ENCODE measurements around the gene UGT2B7. TPM values are rescaled to one million over a fixed set of nuclear protein-coding genes. Genes with fewer than 3 reads are reported as not detected.
A peak's percentile ranks its signal among the peaks of the same experiment; 100 is the strongest.

Gene UGT2B7
- total and polyA plus RNA-seq, 2 of the 13 experiments (the other 11 are each of a cell fraction or from before 2014, with no cell fraction given), result 26.8 to 41.8 TPM

GRCh38 chr4:69096111-69096656, at the start of gene UGT2B7 (continued):
- TF ChIP-seq ZBED4 (CRISPR knock-in tag; IDR thresholded peaks at IDR 0.05; ENCODE audit: borderline replicate concordance) (0 out of 2 replicates have a peak, but pooled peaks have one; percentile 21), KDM6A (CRISPR knock-in tag; IDR thresholded peaks at IDR 0.05; ENCODE audit: low read depth) (peak; percentile 48; the same call in 1 of the 2 replicates), SRSF4 (IDR thresholded peaks at IDR 0.05; ENCODE audit: low read depth, low read length, poor library complexity, severe bottlenecking) (no peak), FOXA3 (CRISPR knock-in tag; IDR thresholded peaks at IDR 0.05) (peak; percentile 91), DZIP1 (CRISPR knock-in tag; IDR thresholded peaks at IDR 0.05) (no peak), REST (IDR thresholded peaks at IDR 0.05; ENCODE audit: borderline replicate concordance in 1 of 2, low read depth in 1 of 2, low read length in 2 of 2) (peak in 1 of 2 experiments; percentile 33; a peak in 1 of 4 replicates), MBD4 (IDR thresholded peaks at IDR 0.05; ENCODE audit: borderline replicate concordance, low read length) (peak; percentile 72; the same call in 1 of the 2 replicates)
- TF ChIP-seq, protein P1, sequence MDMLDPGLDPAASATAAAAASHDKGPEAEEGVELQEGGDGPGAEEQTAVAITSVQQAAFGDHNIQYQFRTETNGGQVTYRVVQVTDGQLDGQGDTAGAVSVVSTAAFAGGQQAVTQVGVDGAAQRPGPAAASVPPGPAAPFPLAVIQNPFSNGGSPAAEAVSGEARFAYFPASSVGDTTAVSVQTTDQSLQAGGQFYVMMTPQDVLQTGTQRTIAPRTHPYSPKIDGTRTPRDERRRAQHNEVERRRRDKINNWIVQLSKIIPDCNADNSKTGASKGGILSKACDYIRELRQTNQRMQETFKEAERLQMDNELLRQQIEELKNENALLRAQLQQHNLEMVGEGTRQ (IDR thresholded peaks at IDR 0.05; ENCODE audit: low read depth, low read length), result no peak
- TF ChIP-seq, protein P1 (CRISPR knock-in tag; IDR thresholded peaks at IDR 0.05; ENCODE audit: borderline replicate concordance), result no peak
- TF ChIP-seq, protein P2, sequence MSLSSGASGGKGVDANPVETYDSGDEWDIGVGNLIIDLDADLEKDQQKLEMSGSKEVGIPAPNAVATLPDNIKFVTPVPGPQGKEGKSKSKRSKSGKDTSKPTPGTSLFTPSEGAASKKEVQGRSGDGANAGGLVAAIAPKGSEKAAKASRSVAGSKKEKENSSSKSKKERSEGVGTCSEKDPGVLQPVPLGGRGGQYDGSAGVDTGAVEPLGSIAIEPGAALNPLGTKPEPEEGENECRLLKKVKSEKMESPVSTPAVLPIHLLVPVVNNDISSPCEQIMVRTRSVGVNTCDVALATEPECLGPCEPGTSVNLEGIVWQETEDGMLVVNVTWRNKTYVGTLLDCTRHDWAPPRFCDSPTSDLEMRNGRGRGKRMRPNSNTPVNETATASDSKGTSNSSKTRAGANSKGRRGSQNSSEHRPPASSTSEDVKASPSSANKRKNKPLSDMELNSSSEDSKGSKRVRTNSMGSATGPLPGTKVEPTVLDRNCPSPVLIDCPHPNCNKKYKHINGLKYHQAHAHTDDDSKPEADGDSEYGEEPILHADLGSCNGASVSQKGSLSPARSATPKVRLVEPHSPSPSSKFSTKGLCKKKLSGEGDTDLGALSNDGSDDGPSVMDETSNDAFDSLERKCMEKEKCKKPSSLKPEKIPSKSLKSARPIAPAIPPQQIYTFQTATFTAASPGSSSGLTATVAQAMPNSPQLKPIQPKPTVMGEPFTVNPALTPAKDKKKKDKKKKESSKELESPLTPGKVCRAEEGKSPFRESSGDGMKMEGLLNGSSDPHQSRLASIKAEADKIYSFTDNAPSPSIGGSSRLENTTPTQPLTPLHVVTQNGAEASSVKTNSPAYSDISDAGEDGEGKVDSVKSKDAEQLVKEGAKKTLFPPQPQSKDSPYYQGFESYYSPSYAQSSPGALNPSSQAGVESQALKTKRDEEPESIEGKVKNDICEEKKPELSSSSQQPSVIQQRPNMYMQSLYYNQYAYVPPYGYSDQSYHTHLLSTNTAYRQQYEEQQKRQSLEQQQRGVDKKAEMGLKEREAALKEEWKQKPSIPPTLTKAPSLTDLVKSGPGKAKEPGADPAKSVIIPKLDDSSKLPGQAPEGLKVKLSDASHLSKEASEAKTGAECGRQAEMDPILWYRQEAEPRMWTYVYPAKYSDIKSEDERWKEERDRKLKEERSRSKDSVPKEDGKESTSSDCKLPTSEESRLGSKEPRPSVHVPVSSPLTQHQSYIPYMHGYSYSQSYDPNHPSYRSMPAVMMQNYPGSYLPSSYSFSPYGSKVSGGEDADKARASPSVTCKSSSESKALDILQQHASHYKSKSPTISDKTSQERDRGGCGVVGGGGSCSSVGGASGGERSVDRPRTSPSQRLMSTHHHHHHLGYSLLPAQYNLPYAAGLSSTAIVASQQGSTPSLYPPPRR (CRISPR knock-in tag; IDR thresholded peaks at IDR 0.05; ENCODE audit: borderline replicate concordance), result peak; percentile 87
